SK-N-MC (cell line): ENCODE results near the gene PROB1.

Experiments
- DNase-seq: peaks from one replicate; pipeline ENCODE4 v3.0.0-alpha.2; 2011; ENCODE audit warnings: low read depth, low spot score
- H3K27ac ChIP-seq: fragments of 200-600 bp; sonication (generic); 2 replicates; pipeline ENCODE4 v1.5.1; 2016; ENCODE audit warnings: mixed run types
- H3K36me3 ChIP-seq: fragments of 200-600 bp; sonication (generic); 2 replicates; pipeline ENCODE4 v1.6.1; 2017; ENCODE audit warnings: antibody characterized with exemption, low read length, mixed read lengths; ENCODE audit not compliant: insufficient read depth
- H3K4me3 ChIP-seq: fragments of 200-600 bp; sonication (generic); 2 replicates; pipeline ENCODE4 v1.5.1; 2016
- H3K9ac ChIP-seq: fragments of 200-600 bp; sonication (generic); 2 replicates; pipeline ENCODE4 v1.8.0; 2017; ENCODE audit warnings: mixed run types, mixed read lengths; ENCODE audit not compliant: insufficient read length
- H3K9me3 ChIP-seq: fragments of 200-600 bp; sonication (generic); 2 replicates; pipeline ENCODE4 v1.6.1; 2017; ENCODE audit warnings: low read depth, mild to moderate bottlenecking, antibody characterized with exemption, low read length, moderate library complexity, mixed read lengths
- EZH2 ChIP-seq: fragments of 200-600 bp; sonication (generic); IDR thresholded peaks from one replicate; pipeline ENCODE4 v1.6.1; 2017; ENCODE audit warnings: antibody characterized with exemption
- FOXP2 ChIP-seq: optimal IDR thresholded peaks from 2 replicates; pipeline ENCODE3; 2011; ENCODE audit warnings: mild to moderate bottlenecking, moderate library complexity; ENCODE audit not compliant: insufficient read depth; ENCODE audit errors: extremely low read length, control extremely low read depth
- POLR2AphosphoS5 ChIP-seq: IDR thresholded peaks from 2 replicates; pipeline ENCODE4 v1.6.1; 2012; ENCODE audit warnings: mild to moderate bottlenecking, low read depth, low read length, borderline replicate concordance

PROB1 gene

GRCh38 chr5:139426203-139426885 lies 31.4 kb upstream of the PROB1 start:
- Histone ChIP-seq H3K9me3 (no peaks in the 10 kb centered on the region), H3K9ac (no peak overlapping the region), H3K36me3 (no peaks in the 10 kb centered on the region), H3K27ac (no peak overlapping the region), H3K4me3 (no peak overlapping the region)
- DNase-seq, result no peak
- no peak for TF ChIP-seq FOXP2
- TF ChIP-seq EZH2, result no peak
- TF ChIP-seq POLR2AphosphoS5, result no peak

- no peak for TF ChIP-seq EZH2
- no peak for TF ChIP-seq POLR2AphosphoS5
- no peak for TF ChIP-seq FOXP2
- no peak for DNase-seq
- no peaks in the 10 kb centered on the region for H3K9me3 ChIP-seq
- no peak overlapping the region for H3K9ac ChIP-seq
- H3K4me3 ChIP-seq, result no peak overlapping the region
- H3K36me3 ChIP-seq, result no peaks in the 10 kb centered on the region
- no peak overlapping the region for H3K27ac ChIP-seq
Observed at GRCh38 chr5:139425497-139425896, 30.6 kb upstream of the PROB1 start.

GRCh38 chr5:139422307-139422893 lies 27.5 kb upstream of the PROB1 start:
- DNase-seq, result no peak
- TF ChIP-seq EZH2 (no peak), POLR2AphosphoS5 (no peak), FOXP2 (no peak)

GRCh38 chr5:139419226-139420192 lies 24.6 kb upstream of the PROB1 start:
- Histone ChIP-seq H3K4me3 (no peak overlapping the region), H3K9ac (no peak overlapping the region), H3K9me3 (no peaks in the 10 kb centered on the region), H3K36me3 (no peaks in the 10 kb centered on the region), H3K27ac (no peak overlapping the region)
- no peak for DNase-seq
- TF ChIP-seq EZH2, result no peak
- TF ChIP-seq POLR2AphosphoS5, result no peak
- TF ChIP-seq FOXP2, result no peak

More at GRCh38 chr5:139422307-139422893, 27.5 kb upstream of the PROB1 start:
- Histone ChIP-seq H3K9ac (no peak overlapping the region), H3K27ac (no peak overlapping the region), H3K4me3 (no peak overlapping the region), H3K9me3 (no peaks in the 10 kb centered on the region), H3K36me3 (no peaks in the 10 kb centered on the region)

- TF ChIP-seq POLR2AphosphoS5 (no peak), EZH2 (no peak), FOXP2 (no peak)
- no peak overlapping the region for H3K27ac ChIP-seq
- no peak for DNase-seq
- H3K36me3 ChIP-seq, result no peaks in the 10 kb centered on the region
- H3K4me3 ChIP-seq, result no peak overlapping the region
- no peak overlapping the region for H3K9ac ChIP-seq
- H3K9me3 ChIP-seq, result no peaks in the 10 kb centered on the region
Observed at GRCh38 chr5:139418793-139419192, 23.9 kb upstream of the PROB1 start.

- TF ChIP-seq EZH2 (no peak), POLR2AphosphoS5 (no peak), FOXP2 (no peak)
- no peak for DNase-seq
- Histone ChIP-seq H3K27ac (no peak overlapping the region), H3K9ac (no peak overlapping the region), H3K4me3 (no peak overlapping the region), H3K36me3 (no peaks in the 10 kb centered on the region), H3K9me3 (no peaks in the 10 kb centered on the region)
Observed at GRCh38 chr5:139417214-139417613, 22.3 kb upstream of the PROB1 start.

- TF ChIP-seq POLR2AphosphoS5, result no peak
- no peak for TF ChIP-seq FOXP2
- TF ChIP-seq EZH2, result no peak
- H3K9me3 ChIP-seq, result no peaks in the 10 kb centered on the region
- H3K36me3 ChIP-seq, result no peaks in the 10 kb centered on the region
- DNase-seq, result no peak
- H3K4me3 ChIP-seq, result no peak overlapping the region
- no peak overlapping the region for H3K9ac ChIP-seq
- H3K27ac ChIP-seq, result no peak overlapping the region
Observed at GRCh38 chr5:139416651-139417050, 21.7 kb upstream of the PROB1 start.

GRCh38 chr5:139415869-139416268 lies 21.0 kb upstream of the PROB1 start:
- Histone ChIP-seq H3K9me3 (no peaks in the 10 kb centered on the region), H3K9ac (no peak overlapping the region), H3K36me3 (no peaks in the 10 kb centered on the region), H3K27ac (no peak overlapping the region), H3K4me3 (no peak overlapping the region)
- no peak for DNase-seq
- TF ChIP-seq POLR2AphosphoS5 (no peak), EZH2 (no peak), FOXP2 (no peak)

GRCh38 chr5:139415221-139415861 lies 20.4 kb upstream of the PROB1 start:
- Histone ChIP-seq H3K9me3 (no peaks in the 10 kb centered on the region), H3K9ac (no peak overlapping the region), H3K4me3 (no peak overlapping the region), H3K27ac (no peak overlapping the region), H3K36me3 (no peaks in the 10 kb centered on the region)
- DNase-seq, result no peak
- no peak for TF ChIP-seq FOXP2
- TF ChIP-seq EZH2, result no peak
- no peak for TF ChIP-seq POLR2AphosphoS5
